Neural cell (in vitro differentiated cells): ENCODE results near the gene BZW1. TPM values are rescaled to one million over a fixed set of nuclear protein-coding genes. Genes with fewer than 3 reads are reported as not detected.
A peak's percentile ranks its signal among the peaks of the same experiment; 100 is the strongest.

Experiments
- H2AFZ ChIP-seq: fragments of 200-600, 300-800 bp; sonication (generic), shearing (Covaris generic); 2 replicates; pipeline ENCODE4 v1.6.0; 2014; ENCODE audit warnings: low read depth, mild to moderate bottlenecking, antibody characterized with exemption, low read length, moderate library complexity
- H3F3A ChIP-seq: fragments of 200-600 bp; shearing (Covaris generic); 2 replicates; pipeline ENCODE4 v1.6.1; 2016; ENCODE audit warnings: mild to moderate bottlenecking, moderate library complexity, mixed read lengths, antibody characterized with exemption, low read length; ENCODE audit not compliant: insufficient read depth, poor library complexity, severe bottlenecking
- H3K27ac ChIP-seq: fragments of 200-600, 300-800 bp; sonication (generic), shearing (Covaris generic); 2 replicates; pipeline ENCODE4 v1.5.1; 2014; ENCODE audit warnings: mild to moderate bottlenecking, low read length, moderate library complexity
- H3K27me3 ChIP-seq: fragments of 300-800, 200-600 bp; sonication (generic), shearing (Covaris generic); 2 replicates; pipeline ENCODE4 v1.6.0; 2014; ENCODE audit warnings: mild to moderate bottlenecking, low read depth, low read length, moderate library complexity; ENCODE audit not compliant: insufficient read depth
- H3K36me3 ChIP-seq: fragments of 300-800, 200-600 bp; sonication (generic), shearing (Covaris generic); 2 replicates; pipeline ENCODE4 v1.5.1; 2014; ENCODE audit warnings: mild to moderate bottlenecking, antibody characterized with exemption, low read length, moderate library complexity; ENCODE audit not compliant: insufficient read depth
- H3K4me2 ChIP-seq: fragments of 300-800, 200-600 bp; sonication (generic), shearing (Covaris generic); 2 replicates; pipeline ENCODE4 v1.6.0; 2014; ENCODE audit warnings: mild to moderate bottlenecking, low read length
- H3K4me3 ChIP-seq: fragments of 300-800, 200-600 bp; sonication (generic), shearing (Covaris generic); 2 replicates; pipeline ENCODE4 v1.5.1; 2014; ENCODE audit warnings: mild to moderate bottlenecking, low read length, moderate library complexity
- H3K79me2 ChIP-seq: fragments of 200-600 bp; shearing (Covaris generic); replicated peaks from 2 replicates; pipeline ENCODE4 v1.6.0; 2014; ENCODE audit warnings: mild to moderate bottlenecking, low read length, moderate library complexity; ENCODE audit not compliant: insufficient read depth
- H3K9ac ChIP-seq: fragments of 300-800, 200-600 bp; sonication (generic), shearing (Covaris generic); 2 replicates; pipeline ENCODE4 v1.6.1; 2016; ENCODE audit warnings: mild to moderate bottlenecking, low read length, mixed read lengths
- H3K9me2 ChIP-seq: fragments of 200-600 bp; shearing (Covaris generic); 2 replicates; pipeline ENCODE4 v1.6.1; 2016; ENCODE audit warnings: mild to moderate bottlenecking, low read length, mixed read lengths; ENCODE audit not compliant: insufficient read depth
- H3K9me3 ChIP-seq: fragments of 200-600, 300-800 bp; sonication (generic), shearing (Covaris generic); 2 replicates; pipeline ENCODE4 v1.6.1; 2016; ENCODE audit warnings: mild to moderate bottlenecking, mixed run types, low read length, moderate library complexity, mixed read lengths
- H4K20me1 ChIP-seq: fragments of 200-600 bp; shearing (Covaris generic); 2 replicates; pipeline ENCODE4 v1.6.1; 2016; ENCODE audit warnings: mild to moderate bottlenecking, mixed run types; ENCODE audit not compliant: insufficient read depth
- CTCF ChIP-seq: fragments of 450-650 bp; IDR thresholded peaks from 2 replicates; pipeline ENCODE4 v1.5.1; 2014; ENCODE audit warnings: antibody characterized with exemption, mild to moderate bottlenecking, moderate library complexity; ENCODE audit not compliant: poor library complexity, severe bottlenecking
- EP300 ChIP-seq: fragments of 450-650 bp; conservative IDR thresholded peaks from 2 replicates; pipeline ENCODE4 v1.6.1; 2014; ENCODE audit warnings: antibody characterized with exemption, mild to moderate bottlenecking, moderate library complexity; ENCODE audit not compliant: poor library complexity, severe bottlenecking
- EZH2 ChIP-seq: fragments of 200-600, 300-800 bp; shearing (Covaris generic), sonication (generic); IDR thresholded peaks from 2 replicates; pipeline ENCODE4 v1.6.1; 2014; ENCODE audit warnings: antibody characterized with exemption, low read length, borderline replicate concordance, mild to moderate bottlenecking; ENCODE audit not compliant: insufficient read depth, poor library complexity, severe bottlenecking
- MXI1 ChIP-seq: fragments of 450-650 bp; conservative IDR thresholded peaks from 2 replicates; pipeline ENCODE4 v1.6.1; 2014; ENCODE audit warnings: antibody characterized with exemption, mild to moderate bottlenecking; ENCODE audit not compliant: poor library complexity, severe bottlenecking
- POLR2AphosphoS5 ChIP-seq: IDR thresholded peaks from 2 replicates; pipeline ENCODE4 v1.6.1; 2012
- RAD21 ChIP-seq: fragments of 450-650 bp; conservative IDR thresholded peaks from 2 replicates; pipeline ENCODE4 v1.6.1; 2014; ENCODE audit warnings: antibody characterized with exemption, mild to moderate bottlenecking, moderate library complexity
- REST ChIP-seq: IDR thresholded peaks from 2 replicates; pipeline ENCODE4 v1.6.1; 2012; ENCODE audit warnings: borderline replicate concordance
- SMC3 ChIP-seq: fragments of 450-650 bp; conservative IDR thresholded peaks from 2 replicates; pipeline ENCODE4 v1.6.1; 2014; ENCODE audit warnings: antibody characterized with exemption, mild to moderate bottlenecking, moderate library complexity; ENCODE audit not compliant: poor library complexity
- TAF1 ChIP-seq: IDR thresholded peaks from 2 replicates; pipeline ENCODE4 v1.6.1; 2012; ENCODE audit warnings: low read depth
- polyA plus RNA-seq: library from polyadenylated mRNA; depleted of rRNA; stranded (reverse); fragments of >200 nt; gene quantifications from 2 replicates; pipeline ENCODE4 v1.2.3, GENCODE V29; 2014

The BZW1 gene
- polyA plus RNA-seq, 1 donor from 2014 or later: 291 TPM

GRCh38 chr2:200862532-200863000, 50.9 kb downstream of the BZW1 start:
- Histone ChIP-seq H3K9me3 (no peaks in the 10 kb centered on the region), H3K9me2 (no peaks in the 10 kb centered on the region), H3K79me2 (peaks cover 65% of the 10 kb centered on the region), H4K20me1 (peaks cover 39% of the 10 kb centered on the region), H3K4me3 (peak overlapping the region; percentile 98), H3K27ac (peak overlapping the region; percentile 100), H3K36me3 (peaks cover 9% of the 10 kb centered on the region), H3K27me3 (no peaks in the 10 kb centered on the region), H3K4me2 (peak overlapping the region; percentile 28), H2AFZ (no peak overlapping the region), H3K9ac (peak overlapping the region; percentile 100), H3F3A (peaks cover 4% of the 10 kb centered on the region)
- TF ChIP-seq REST (peak; percentile 67), POLR2AphosphoS5 (peak; percentile 73), EP300 (no peak), MXI1 (peak; percentile 87)

GRCh38 chr2:200863782-200864175, 52.1 kb downstream of the BZW1 start:
- Histone ChIP-seq H3K79me2 (peaks cover 53% of the 10 kb centered on the region), H3F3A (peaks cover 4% of the 10 kb centered on the region), H3K9me3 (no peaks in the 10 kb centered on the region), H3K4me3 (peak overlapping the region; percentile 98), H3K9ac (peak overlapping the region; percentile 100), H3K36me3 (peaks cover 3% of the 10 kb centered on the region), H2AFZ (peak overlapping the region; percentile 86), H4K20me1 (peaks cover 30% of the 10 kb centered on the region), H3K27ac (peak overlapping the region; percentile 100), H3K9me2 (no peaks in the 10 kb centered on the region), H3K4me2 (no peak overlapping the region), H3K27me3 (no peaks in the 10 kb centered on the region)
- TF ChIP-seq EP300: no peak
- TF ChIP-seq RAD21: no peak
- TF ChIP-seq CTCF: no peak
- TF ChIP-seq MXI1: no peak
- TF ChIP-seq POLR2AphosphoS5: no peak
- no peak for TF ChIP-seq REST
- TF ChIP-seq SMC3: no peak
- no peak for TF ChIP-seq TAF1
- no peak for TF ChIP-seq EZH2
